Posterior cingulate gyrus (tissue), 11 donors: ENCODE data around the gene AFAP1L2.
A peak's percentile ranks its signal among the peaks of the same experiment; 100 is the strongest.
"Not testable (repeated sequence)": the region's sequence is repeated elsewhere in the genome, so short reads cannot be mapped to it uniquely, and the experiment has no call there.

Source experiments
- DNase-seq, 10 donors: peaks; one replicate each; pipeline versions ENCODE4 v3.0.0 to v3.0.0-alpha.2; 2020 to 2021; ENCODE audit warnings: mixed read lengths in 3 of 10
- intact Hi-C: fragments of 100-400 bp; cut with DNase I; formaldehyde crosslinking; loops from one replicate; pipeline ENCODE4 v1.15.1; 2023

The AFAP1L2 gene

GRCh38 chr10:114367351-114368056, 36.8 kb downstream of the AFAP1L2 start:
- no peak for DNase-seq
- intact Hi-C loops: no loop called here

GRCh38 chr10:114364726-114365125, 39.6 kb downstream of the AFAP1L2 start:
- intact Hi-C loops: no loop called here
- DNase-seq: no peak

- intact Hi-C loops: no loop called here
- DNase-seq: no peak
These were observed 40.4 kb downstream of the AFAP1L2 start for GRCh38 chr10:114363745-114364454.

- peak in 2 of 10 donors; percentile 52 to 67 for DNase-seq
These were observed 41.4 kb downstream of the AFAP1L2 start for GRCh38 chr10:114362826-114363355.

GRCh38 chr10:114359953-114360345, 44.4 kb downstream of the AFAP1L2 start:
- intact Hi-C loops: no loop called here
- no peak for DNase-seq

More at GRCh38 chr10:114362826-114363355, 41.4 kb downstream of the AFAP1L2 start:
- intact Hi-C loops: no loop called here

- intact Hi-C loops: no loop called here
- no peak for DNase-seq
These were observed 45.0 kb downstream of the AFAP1L2 start for GRCh38 chr10:114359041-114359952.

GRCh38 chr10:114357515-114357996, 46.7 kb downstream of the AFAP1L2 start:
- intact Hi-C loops: no loop called here
- no peak for DNase-seq

- no peak for DNase-seq
- intact Hi-C loops: no loop called here
These were observed 47.4 kb downstream of the AFAP1L2 start for GRCh38 chr10:114356751-114357514.

- intact Hi-C loops: no loop called here
- DNase-seq: no peak
These were observed 48.2 kb downstream of the AFAP1L2 start for GRCh38 chr10:114356126-114356525.

- no peak for DNase-seq
- intact Hi-C loops: no loop called here
These were observed 50.9 kb downstream of the AFAP1L2 start for GRCh38 chr10:114353383-114353782.

- peak in 1 of 10 donors; percentile 17 for DNase-seq
- intact Hi-C loops: no loop called here
These were observed 51.5 kb downstream of the AFAP1L2 start for GRCh38 chr10:114352653-114353298.

- DNase-seq: peak in 1 of 10 donors; percentile 35
- intact Hi-C loops: no loop called here
These were observed 53.6 kb downstream of the AFAP1L2 start for GRCh38 chr10:114350751-114351150.

GRCh38 chr10:114349522-114350215, 54.6 kb downstream of the AFAP1L2 start:
- intact Hi-C loops: no loop called here
- peak in 1 of 10 donors; percentile 20 for DNase-seq

GRCh38 chr10:114349071-114349470, 55.2 kb downstream of the AFAP1L2 start:
- intact Hi-C loops: not testable (repeated sequence)
- DNase-seq: peak in 1 of 10 donors; percentile 15

GRCh38 chr10:114347791-114348190, 56.5 kb downstream of the AFAP1L2 start:
- DNase-seq: no peak
- intact Hi-C loops: no loop called here

GRCh38 chr10:114347241-114347640, 57.1 kb downstream of the AFAP1L2 start:
- intact Hi-C loops: no loop called here
- no peak for DNase-seq

GRCh38 chr10:114346176-114347031, 57.9 kb downstream of the AFAP1L2 start:
- DNase-seq: peak in 1 of 10 donors; percentile 37
- intact Hi-C loops: no loop called here

GRCh38 chr10:114345701-114346100, 58.6 kb downstream of the AFAP1L2 start:
- intact Hi-C loops: no loop called here
- DNase-seq: peak in 1 of 10 donors; percentile 53
